Activated T-cell treated with anti-CD3 and anti-CD28 coated beads, Interleukin-2, amount 50 U/mL, for 24 hours (primary cell): ENCODE results near the gene RRBP1.

Source experiments
- DNase-seq: peaks from one replicate; pipeline ENCODE4 v3.0.0-alpha.2; 2020
- H3K27ac Mint-ChIP-seq: 2 replicates; pipeline ENCODE4 v1.8.0; 2020; ENCODE audit warnings: mild to moderate bottlenecking, mixed read lengths
- H3K27me3 Mint-ChIP-seq: 2 replicates; pipeline ENCODE4 v1.8.0; 2020; ENCODE audit warnings: mixed read lengths
- H3K36me3 Mint-ChIP-seq: 2 replicates; pipeline ENCODE4 v1.8.0; 2020; ENCODE audit warnings: low read depth, mixed read lengths
- H3K4me1 Mint-ChIP-seq: 2 replicates; pipeline ENCODE4 v1.8.0; 2020; ENCODE audit warnings: low read depth, mixed read lengths
- H3K4me3 Mint-ChIP-seq: 2 replicates; pipeline ENCODE4 v1.8.0; 2020; ENCODE audit warnings: mild to moderate bottlenecking, moderate library complexity, mixed read lengths
- H3K9me3 Mint-ChIP-seq: 2 replicates; pipeline ENCODE4 v1.8.0; 2020; ENCODE audit warnings: mixed read lengths

RRBP1 gene, protein sequence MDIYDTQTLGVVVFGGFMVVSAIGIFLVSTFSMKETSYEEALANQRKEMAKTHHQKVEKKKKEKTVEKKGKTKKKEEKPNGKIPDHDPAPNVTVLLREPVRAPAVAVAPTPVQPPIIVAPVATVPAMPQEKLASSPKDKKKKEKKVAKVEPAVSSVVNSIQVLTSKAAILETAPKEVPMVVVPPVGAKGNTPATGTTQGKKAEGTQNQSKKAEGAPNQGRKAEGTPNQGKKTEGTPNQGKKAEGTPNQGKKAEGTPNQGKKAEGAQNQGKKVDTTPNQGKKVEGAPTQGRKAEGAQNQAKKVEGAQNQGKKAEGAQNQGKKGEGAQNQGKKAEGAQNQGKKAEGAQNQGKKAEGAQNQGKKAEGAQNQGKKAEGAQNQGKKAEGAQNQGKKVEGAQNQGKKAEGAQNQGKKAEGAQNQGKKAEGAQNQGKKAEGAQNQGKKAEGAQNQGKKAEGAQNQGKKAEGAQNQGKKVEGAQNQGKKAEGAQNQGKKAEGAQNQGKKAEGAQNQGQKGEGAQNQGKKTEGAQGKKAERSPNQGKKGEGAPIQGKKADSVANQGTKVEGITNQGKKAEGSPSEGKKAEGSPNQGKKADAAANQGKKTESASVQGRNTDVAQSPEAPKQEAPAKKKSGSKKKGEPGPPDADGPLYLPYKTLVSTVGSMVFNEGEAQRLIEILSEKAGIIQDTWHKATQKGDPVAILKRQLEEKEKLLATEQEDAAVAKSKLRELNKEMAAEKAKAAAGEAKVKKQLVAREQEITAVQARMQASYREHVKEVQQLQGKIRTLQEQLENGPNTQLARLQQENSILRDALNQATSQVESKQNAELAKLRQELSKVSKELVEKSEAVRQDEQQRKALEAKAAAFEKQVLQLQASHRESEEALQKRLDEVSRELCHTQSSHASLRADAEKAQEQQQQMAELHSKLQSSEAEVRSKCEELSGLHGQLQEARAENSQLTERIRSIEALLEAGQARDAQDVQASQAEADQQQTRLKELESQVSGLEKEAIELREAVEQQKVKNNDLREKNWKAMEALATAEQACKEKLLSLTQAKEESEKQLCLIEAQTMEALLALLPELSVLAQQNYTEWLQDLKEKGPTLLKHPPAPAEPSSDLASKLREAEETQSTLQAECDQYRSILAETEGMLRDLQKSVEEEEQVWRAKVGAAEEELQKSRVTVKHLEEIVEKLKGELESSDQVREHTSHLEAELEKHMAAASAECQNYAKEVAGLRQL (N-terminal part only)

DNA sequence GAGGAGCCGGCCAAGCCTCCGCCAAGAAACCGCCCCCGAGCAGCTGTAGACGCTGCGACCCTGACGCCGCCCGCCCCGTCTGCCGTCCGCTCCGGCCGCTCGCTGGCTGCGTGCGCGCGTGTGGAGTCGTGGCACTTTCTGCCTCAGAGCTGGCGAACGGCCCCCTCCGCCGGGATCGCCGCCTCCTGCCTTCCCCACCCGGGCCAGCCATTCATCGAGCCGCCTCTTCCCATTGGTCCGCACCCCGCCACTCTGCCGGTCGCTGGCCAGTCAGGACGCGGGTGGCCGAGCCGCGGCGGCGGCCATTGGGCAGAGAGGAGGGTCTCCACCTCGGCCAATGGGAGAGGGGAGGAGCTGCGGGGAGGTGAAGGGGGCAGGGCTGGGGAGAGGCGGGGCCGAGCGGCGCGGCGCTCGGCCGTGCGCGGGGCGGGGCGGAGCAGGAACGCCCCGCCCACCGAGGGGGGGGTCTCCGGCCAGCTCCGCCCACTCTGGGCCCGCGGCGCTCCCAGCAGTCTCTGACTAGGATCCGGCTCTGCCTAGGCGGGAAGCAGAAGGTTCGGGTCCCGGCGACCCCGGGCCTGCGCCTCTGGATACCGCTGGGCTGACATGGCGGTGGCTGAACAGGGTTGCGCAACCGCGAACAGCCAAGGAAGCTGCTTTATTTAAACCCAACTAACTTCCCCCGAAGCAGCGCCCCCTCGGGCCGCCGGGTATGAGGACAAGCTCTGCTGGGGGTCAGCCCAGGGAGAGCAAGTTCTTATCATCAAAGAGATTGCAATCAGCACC, at the start of gene RRBP1:
Gene RRBP1, minus strand, starts transcription at position 140 of the 786 bp plus-strand sequence. CDS start 21,735 bp downstream, outside the sequence.
- peak; percentile 96 for DNase-seq
- Mint-ChIP-seq H3K4me1 (peaks cover 22% of the 10 kb centered on the region), H3K9me3 (no peaks in the 10 kb centered on the region), H3K36me3 (peaks cover 22% of the 10 kb centered on the region), H3K4me3 (peak within 1 kb of the TSS; percentile 84), H3K27ac (peak within 1 kb of the TSS; percentile 89), H3K27me3 (peaks cover 31% of the 10 kb centered on the region)

DNA sequence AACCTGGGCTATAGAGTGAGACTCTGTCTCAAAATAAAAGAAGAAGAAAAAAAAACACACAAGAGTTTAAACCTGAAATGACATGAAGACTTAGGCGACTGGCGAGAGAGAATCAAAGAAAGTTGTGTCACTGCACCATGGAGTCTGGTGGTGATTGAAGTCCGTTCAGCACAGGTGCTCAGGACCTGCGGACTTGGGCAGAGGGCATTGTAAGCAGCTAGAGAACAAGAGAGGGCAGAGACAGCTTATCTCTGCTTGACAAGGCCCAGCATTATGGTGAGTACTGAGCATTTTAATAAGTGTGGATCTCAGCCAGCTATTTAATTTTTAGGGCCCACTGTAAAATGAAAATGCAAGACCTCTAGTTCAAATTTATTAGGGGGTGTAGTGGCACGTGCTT, 49.2 kb upstream of the RRBP1 start:
- no peaks in the 10 kb centered on the region for H3K36me3 Mint-ChIP-seq
- H3K27ac Mint-ChIP-seq: no peak overlapping the region
- H3K27me3 Mint-ChIP-seq: peaks cover 23% of the 10 kb centered on the region
- DNase-seq: no peak
- H3K4me3 Mint-ChIP-seq: no peak overlapping the region
- no peaks in the 10 kb centered on the region for H3K9me3 Mint-ChIP-seq
- no peaks in the 10 kb centered on the region for H3K4me1 Mint-ChIP-seq

DNA sequence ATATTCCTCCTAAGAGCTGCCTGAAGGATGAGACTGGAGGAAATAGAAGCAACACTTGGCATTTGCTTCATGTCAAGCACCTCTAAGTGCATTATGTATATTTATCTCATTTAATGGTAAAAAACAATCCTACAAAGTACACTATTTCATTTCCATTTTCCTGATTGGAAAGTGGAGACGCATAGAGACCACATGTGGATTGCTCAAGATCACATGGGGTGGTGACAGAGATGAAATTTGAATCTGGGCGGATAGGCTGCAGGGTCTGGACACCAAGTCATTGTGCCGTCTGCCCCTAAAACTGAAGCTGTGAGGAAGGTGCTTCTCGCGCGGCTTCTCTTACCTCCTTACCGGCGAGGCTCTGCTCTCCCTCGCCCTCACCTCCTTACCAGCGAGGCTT, 48.0 kb upstream of the RRBP1 start:
- no peaks in the 10 kb centered on the region for H3K9me3 Mint-ChIP-seq
- H3K4me1 Mint-ChIP-seq: no peaks in the 10 kb centered on the region
- no peak overlapping the region for H3K4me3 Mint-ChIP-seq
- DNase-seq: no peak
- H3K36me3 Mint-ChIP-seq: no peaks in the 10 kb centered on the region
- H3K27me3 Mint-ChIP-seq: peaks cover 23% of the 10 kb centered on the region
- no peak overlapping the region for H3K27ac Mint-ChIP-seq

DNA sequence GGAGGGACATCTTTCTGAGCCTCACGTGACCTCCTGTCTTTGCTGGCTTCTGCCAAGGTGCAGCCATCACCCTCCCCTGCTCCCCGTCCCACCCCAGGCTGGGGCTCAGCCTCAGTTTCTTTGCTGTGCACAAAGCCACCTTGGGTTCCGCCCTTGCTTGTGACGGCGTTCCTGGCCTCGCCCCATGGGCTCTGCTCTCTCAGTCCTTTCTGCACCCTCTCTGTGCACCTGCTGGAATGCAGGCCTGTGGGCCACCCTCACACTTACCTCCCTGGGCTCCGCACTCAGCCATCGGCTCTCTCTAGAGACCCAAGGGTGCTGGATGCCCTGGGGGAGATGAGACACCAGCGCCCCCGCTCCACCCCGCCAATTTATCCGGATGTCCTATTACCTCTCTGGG, 46.0 kb upstream of the RRBP1 start:
- DNase-seq: no peak
- Mint-ChIP-seq H3K4me1 (no peaks in the 10 kb centered on the region), H3K4me3 (no peak overlapping the region), H3K9me3 (no peaks in the 10 kb centered on the region), H3K36me3 (no peaks in the 10 kb centered on the region), H3K27me3 (peaks cover 23% of the 10 kb centered on the region), H3K27ac (no peak overlapping the region)

DNA sequence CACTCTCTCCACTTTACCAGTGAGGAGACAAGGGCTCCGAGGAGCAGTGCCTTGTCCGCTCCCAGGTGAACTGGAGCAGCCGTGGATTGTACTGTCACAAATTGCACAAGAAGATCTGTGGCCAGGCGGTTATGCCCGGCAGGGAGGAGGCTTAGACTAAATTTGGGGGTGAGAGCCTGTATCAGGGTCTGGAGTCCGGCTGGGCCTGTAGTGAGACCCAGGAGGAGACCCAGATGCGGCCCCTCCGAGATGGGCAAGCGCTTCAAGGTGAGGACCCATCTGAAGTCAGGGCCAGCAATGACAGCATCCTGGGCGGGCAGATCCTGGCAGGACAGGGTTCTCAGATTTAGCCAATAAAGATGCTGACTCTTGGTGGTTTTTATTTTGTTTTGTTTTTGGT, 45.3 kb upstream of the RRBP1 start:
- Mint-ChIP-seq H3K9me3 (no peaks in the 10 kb centered on the region), H3K27ac (no peak overlapping the region), H3K36me3 (no peaks in the 10 kb centered on the region), H3K4me1 (no peaks in the 10 kb centered on the region), H3K4me3 (no peak overlapping the region), H3K27me3 (peaks cover 30% of the 10 kb centered on the region)
- DNase-seq: no peak

DNA sequence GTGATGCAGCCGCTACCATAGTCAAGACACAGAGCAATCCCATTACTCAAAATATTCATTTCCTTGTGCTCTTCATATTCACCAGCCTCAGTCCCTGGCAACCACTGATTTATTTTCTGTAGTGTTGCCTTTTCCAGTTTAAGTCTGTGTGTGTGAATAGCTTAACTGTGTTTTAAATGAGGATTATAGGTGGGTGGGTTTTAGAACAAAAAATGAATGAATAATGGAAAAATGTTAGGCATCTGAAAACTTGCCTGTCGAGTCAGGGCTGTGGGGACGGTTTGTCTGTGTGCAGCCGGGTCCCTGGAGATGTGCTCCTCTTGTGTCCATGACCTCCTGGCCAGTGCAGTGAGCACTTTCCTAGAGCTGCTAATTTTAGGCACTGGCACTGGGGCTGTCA, 44.9 kb upstream of the RRBP1 start:
- H3K9me3 Mint-ChIP-seq: no peaks in the 10 kb centered on the region

DNA sequence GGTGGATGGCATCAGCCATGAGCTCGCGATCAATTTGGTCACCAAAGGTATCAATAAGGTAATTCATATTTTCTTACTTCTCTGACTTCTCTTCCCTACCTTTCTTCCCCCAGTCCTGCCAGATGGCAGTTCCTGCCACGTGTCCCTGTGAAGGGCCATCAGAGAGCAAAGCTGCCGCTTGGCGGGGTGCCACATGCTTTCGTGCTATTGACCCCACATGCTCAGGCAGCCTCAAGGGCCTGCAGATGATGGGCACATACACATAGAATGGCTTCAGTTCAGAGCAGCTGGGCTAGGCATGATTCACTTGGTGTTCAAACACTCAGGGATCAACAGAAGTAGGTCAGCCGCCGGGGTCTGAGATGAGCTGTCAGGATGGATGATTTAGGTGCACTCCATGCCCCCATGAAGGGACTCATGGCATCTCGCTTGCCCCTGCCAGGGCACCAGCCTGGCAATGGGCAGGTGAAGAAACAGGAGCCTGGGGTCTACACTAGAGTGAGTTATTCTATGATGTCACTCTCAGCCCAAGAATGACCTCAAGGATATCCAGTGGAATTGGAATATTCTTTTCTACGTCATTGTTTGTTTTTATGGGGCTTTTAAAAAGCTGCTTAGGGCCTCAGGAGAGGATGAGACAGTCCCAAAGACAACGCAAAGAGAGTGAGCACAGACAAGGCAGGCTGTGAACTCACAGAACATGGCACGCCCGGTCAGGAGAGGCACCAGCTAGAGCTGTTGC, 43.2 kb upstream of the RRBP1 start:
- no peaks in the 10 kb centered on the region for H3K9me3 Mint-ChIP-seq
- peaks cover 25% of the 10 kb centered on the region for H3K27me3 Mint-ChIP-seq
- H3K36me3 Mint-ChIP-seq: no peaks in the 10 kb centered on the region
- no peak overlapping the region for H3K27ac Mint-ChIP-seq
- H3K4me1 Mint-ChIP-seq: no peaks in the 10 kb centered on the region
- H3K4me3 Mint-ChIP-seq: no peak overlapping the region
- no peak for DNase-seq

More for the DNA sequence above, 44.9 kb upstream of the RRBP1 start:
- H3K27ac Mint-ChIP-seq: no peak overlapping the region
- H3K4me3 Mint-ChIP-seq: no peak overlapping the region
- no peaks in the 10 kb centered on the region for H3K36me3 Mint-ChIP-seq
- no peak for DNase-seq
- peaks cover 30% of the 10 kb centered on the region for H3K27me3 Mint-ChIP-seq
- no peaks in the 10 kb centered on the region for H3K4me1 Mint-ChIP-seq

DNA sequence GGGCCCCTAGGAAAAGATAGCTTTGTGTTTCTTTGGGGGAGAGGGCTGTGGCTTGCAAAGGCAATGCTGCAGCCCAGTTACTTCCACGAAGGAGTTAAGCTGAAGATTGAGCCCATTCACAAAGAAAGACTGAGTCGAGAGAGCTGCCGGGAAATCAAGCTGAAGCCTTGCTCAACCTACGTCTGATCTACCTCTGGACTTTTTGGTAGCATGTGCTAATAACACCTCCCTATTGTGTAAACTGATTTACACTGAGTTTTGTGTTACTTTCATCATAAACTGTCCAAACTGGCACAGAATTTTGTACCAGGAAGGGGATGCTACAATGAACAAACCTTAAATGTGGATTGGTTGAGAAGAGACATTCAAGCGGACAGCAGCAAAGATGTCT, 41.3 kb upstream of the RRBP1 start:
- no peaks in the 10 kb centered on the region for H3K36me3 Mint-ChIP-seq
- H3K27me3 Mint-ChIP-seq: peaks cover 17% of the 10 kb centered on the region
- DNase-seq: no peak
- no peaks in the 10 kb centered on the region for H3K4me1 Mint-ChIP-seq
- H3K4me3 Mint-ChIP-seq: no peak overlapping the region
- no peaks in the 10 kb centered on the region for H3K9me3 Mint-ChIP-seq
- H3K27ac Mint-ChIP-seq: no peak overlapping the region

DNA sequence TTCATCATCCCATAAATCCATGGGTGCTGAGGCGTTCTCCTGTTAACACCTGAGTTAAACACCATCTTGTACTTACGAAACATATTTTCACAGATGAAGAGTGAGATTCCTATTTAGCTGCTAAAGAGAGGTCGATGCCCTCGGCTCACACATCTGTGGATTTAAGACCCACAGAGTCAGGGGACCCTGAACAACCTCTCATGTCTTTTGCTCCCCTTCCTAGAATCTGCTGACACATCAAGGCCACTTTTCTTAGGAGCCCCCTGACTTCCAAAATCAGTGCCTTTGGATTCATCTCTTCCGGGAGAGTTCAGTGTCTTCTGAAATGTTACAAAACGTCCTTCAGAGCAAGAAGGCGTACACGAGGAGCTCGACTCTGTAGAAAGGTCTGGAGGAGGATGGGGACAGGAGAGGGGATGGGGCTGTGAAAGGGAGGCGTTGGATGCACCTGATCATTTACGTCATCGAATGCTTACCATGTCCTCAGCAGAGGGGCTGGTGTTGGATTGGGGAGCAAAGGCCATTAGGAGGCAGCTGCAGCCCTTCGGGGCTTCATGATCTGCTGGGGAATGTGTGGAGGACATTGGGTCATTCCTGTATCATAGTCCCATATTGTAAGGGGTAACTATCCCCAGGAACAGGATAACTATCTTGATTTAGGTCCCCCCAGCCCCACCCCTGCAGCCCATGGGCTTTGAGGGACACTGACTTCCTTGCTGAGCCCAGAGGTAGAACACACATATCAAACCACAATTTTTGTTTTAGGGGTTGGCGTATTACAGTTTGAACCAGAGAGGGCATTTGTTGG, 40.7 kb upstream of the RRBP1 start:
- no peaks in the 10 kb centered on the region for H3K36me3 Mint-ChIP-seq
- H3K4me3 Mint-ChIP-seq: no peak overlapping the region
- H3K27me3 Mint-ChIP-seq: peaks cover 13% of the 10 kb centered on the region
- no peaks in the 10 kb centered on the region for H3K4me1 Mint-ChIP-seq
- DNase-seq: no peak
- no peaks in the 10 kb centered on the region for H3K9me3 Mint-ChIP-seq
- no peak overlapping the region for H3K27ac Mint-ChIP-seq

DNA sequence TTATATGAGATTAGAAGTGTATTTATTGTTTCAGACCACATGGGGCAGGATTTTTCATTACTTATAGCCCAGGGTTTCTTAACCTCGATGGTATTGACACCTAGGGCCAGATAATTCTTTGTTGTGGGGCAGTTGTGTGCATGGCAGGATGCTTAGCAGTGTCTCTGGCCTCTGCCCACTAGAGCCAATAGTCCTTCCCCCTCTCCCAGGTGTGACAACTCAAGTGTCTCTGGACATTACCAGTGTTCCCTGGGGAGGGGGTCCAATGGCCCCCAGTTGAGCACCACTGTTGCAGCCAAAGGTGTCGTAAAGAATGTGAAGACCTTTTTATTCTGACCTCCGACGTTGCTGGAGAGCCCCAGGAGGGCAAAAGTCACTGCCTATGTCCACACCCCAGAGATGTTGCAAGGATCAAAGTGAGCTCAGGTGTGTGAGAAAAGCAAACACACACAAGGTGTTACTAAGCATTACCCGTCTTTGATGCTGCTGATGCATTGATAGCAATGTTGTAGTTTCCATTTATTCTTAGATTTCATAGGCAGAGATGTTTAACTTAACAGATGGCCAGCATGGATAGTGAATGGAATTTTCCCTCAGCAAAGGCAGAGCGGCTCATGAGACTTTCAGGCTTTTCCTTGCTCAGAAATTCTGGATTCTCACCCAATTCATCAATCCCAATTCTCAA, 39.9 kb upstream of the RRBP1 start:
- no peaks in the 10 kb centered on the region for H3K9me3 Mint-ChIP-seq
- H3K27ac Mint-ChIP-seq: no peak overlapping the region
- H3K4me3 Mint-ChIP-seq: no peak overlapping the region
- no peaks in the 10 kb centered on the region for H3K4me1 Mint-ChIP-seq
- H3K36me3 Mint-ChIP-seq: no peaks in the 10 kb centered on the region
- peaks cover 13% of the 10 kb centered on the region for H3K27me3 Mint-ChIP-seq
- DNase-seq: no peak

DNA sequence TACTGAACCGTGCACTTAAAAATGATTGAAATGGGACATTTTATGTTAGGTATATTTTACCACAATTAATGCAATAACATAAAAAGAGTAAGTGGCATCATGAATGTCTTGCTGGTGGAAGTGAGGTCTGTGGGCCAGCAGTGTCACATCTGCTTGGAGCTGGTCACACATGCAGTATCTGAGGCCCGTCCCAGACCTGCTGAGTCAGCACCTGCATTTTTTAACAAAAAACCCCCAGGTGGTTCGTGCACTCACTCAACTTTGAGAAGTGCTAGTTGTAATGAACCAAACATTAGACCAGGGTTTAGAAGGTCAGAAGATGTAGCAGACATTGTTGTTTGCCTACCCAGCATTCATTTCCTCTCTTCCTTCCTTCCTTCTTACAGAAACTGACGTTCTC, 38.7 kb upstream of the RRBP1 start:
- no peak for DNase-seq
- Mint-ChIP-seq H3K36me3 (no peaks in the 10 kb centered on the region), H3K9me3 (no peaks in the 10 kb centered on the region), H3K4me1 (no peaks in the 10 kb centered on the region), H3K27me3 (peaks cover 13% of the 10 kb centered on the region), H3K4me3 (no peak overlapping the region), H3K27ac (no peak overlapping the region)

DNA sequence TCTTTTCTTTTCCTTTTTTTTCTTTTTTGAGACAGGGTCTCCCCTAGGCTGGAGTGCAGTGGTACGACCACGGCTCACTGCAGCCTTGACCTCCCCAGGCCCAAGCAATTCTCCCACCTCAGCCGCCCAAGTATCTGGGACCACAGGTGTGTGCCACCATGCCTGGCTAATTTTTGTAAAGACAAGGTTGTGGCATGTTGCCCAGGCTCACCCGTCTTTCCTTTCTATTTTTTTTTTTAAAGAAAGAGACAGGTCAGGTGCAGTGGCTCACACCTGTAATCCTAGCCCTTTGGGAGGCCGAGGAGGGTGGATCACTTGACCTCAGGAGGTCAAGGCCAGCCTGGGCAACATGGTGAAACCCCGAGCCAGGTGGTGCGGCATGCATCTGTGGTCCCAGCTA, 34.3 kb upstream of the RRBP1 start:
- Mint-ChIP-seq H3K4me1 (no peaks in the 10 kb centered on the region), H3K4me3 (no peak overlapping the region), H3K27me3 (peaks cover 7% of the 10 kb centered on the region), H3K27ac (no peak overlapping the region), H3K9me3 (no peaks in the 10 kb centered on the region), H3K36me3 (no peaks in the 10 kb centered on the region)
- DNase-seq: no peak
